ENCODE measurements around the gene DNMBP.

- TF ChIP-seq CTCF (IDR thresholded peaks at IDR 0.05; ENCODE audit: poor library complexity) (no peak), EZH2phosphoT487 (IDR thresholded peaks at IDR 0.05; ENCODE audit: low read depth, severe bottlenecking, unreplicated experiment) (no peak)
These were observed 9.6 kb downstream of the DNMBP start for GRCh38 chr10:100000109-100000644.

All from hepatocyte (in vitro differentiated cells).